Neural cell (in vitro differentiated cells): ENCODE data around the gene HOXA1. TPM values are rescaled to one million over a fixed set of nuclear protein-coding genes. Genes with fewer than 3 reads are reported as not detected.
A peak's percentile ranks its signal among the peaks of the same experiment; 100 is the strongest.

Source experiments
- H2AFZ ChIP-seq: fragments of 200-600, 300-800 bp; sonication (generic), shearing (Covaris generic); 2 replicates; pipeline ENCODE4 v1.6.0; 2014; ENCODE audit warnings: low read depth, mild to moderate bottlenecking, antibody characterized with exemption, low read length, moderate library complexity
- H3F3A ChIP-seq: fragments of 200-600 bp; shearing (Covaris generic); 2 replicates; pipeline ENCODE4 v1.6.1; 2016; ENCODE audit warnings: mild to moderate bottlenecking, moderate library complexity, mixed read lengths, antibody characterized with exemption, low read length; ENCODE audit not compliant: insufficient read depth, poor library complexity, severe bottlenecking
- H3K27ac ChIP-seq: fragments of 200-600, 300-800 bp; sonication (generic), shearing (Covaris generic); 2 replicates; pipeline ENCODE4 v1.5.1; 2014; ENCODE audit warnings: mild to moderate bottlenecking, low read length, moderate library complexity
- H3K27me3 ChIP-seq: fragments of 300-800, 200-600 bp; sonication (generic), shearing (Covaris generic); 2 replicates; pipeline ENCODE4 v1.6.0; 2014; ENCODE audit warnings: mild to moderate bottlenecking, low read depth, low read length, moderate library complexity; ENCODE audit not compliant: insufficient read depth
- H3K36me3 ChIP-seq: fragments of 300-800, 200-600 bp; sonication (generic), shearing (Covaris generic); 2 replicates; pipeline ENCODE4 v1.5.1; 2014; ENCODE audit warnings: mild to moderate bottlenecking, antibody characterized with exemption, low read length, moderate library complexity; ENCODE audit not compliant: insufficient read depth
- H3K4me2 ChIP-seq: fragments of 300-800, 200-600 bp; sonication (generic), shearing (Covaris generic); 2 replicates; pipeline ENCODE4 v1.6.0; 2014; ENCODE audit warnings: mild to moderate bottlenecking, low read length
- H3K4me3 ChIP-seq: fragments of 300-800, 200-600 bp; sonication (generic), shearing (Covaris generic); 2 replicates; pipeline ENCODE4 v1.5.1; 2014; ENCODE audit warnings: mild to moderate bottlenecking, low read length, moderate library complexity
- H3K79me2 ChIP-seq: fragments of 200-600 bp; shearing (Covaris generic); replicated peaks from 2 replicates; pipeline ENCODE4 v1.6.0; 2014; ENCODE audit warnings: mild to moderate bottlenecking, low read length, moderate library complexity; ENCODE audit not compliant: insufficient read depth
- H3K9ac ChIP-seq: fragments of 300-800, 200-600 bp; sonication (generic), shearing (Covaris generic); 2 replicates; pipeline ENCODE4 v1.6.1; 2016; ENCODE audit warnings: mild to moderate bottlenecking, low read length, mixed read lengths
- H3K9me2 ChIP-seq: fragments of 200-600 bp; shearing (Covaris generic); 2 replicates; pipeline ENCODE4 v1.6.1; 2016; ENCODE audit warnings: mild to moderate bottlenecking, low read length, mixed read lengths; ENCODE audit not compliant: insufficient read depth
- H3K9me3 ChIP-seq: fragments of 200-600, 300-800 bp; sonication (generic), shearing (Covaris generic); 2 replicates; pipeline ENCODE4 v1.6.1; 2016; ENCODE audit warnings: mild to moderate bottlenecking, mixed run types, low read length, moderate library complexity, mixed read lengths
- H4K20me1 ChIP-seq: fragments of 200-600 bp; shearing (Covaris generic); 2 replicates; pipeline ENCODE4 v1.6.1; 2016; ENCODE audit warnings: mild to moderate bottlenecking, mixed run types; ENCODE audit not compliant: insufficient read depth
- CTCF ChIP-seq: fragments of 450-650 bp; IDR thresholded peaks from 2 replicates; pipeline ENCODE4 v1.5.1; 2014; ENCODE audit warnings: antibody characterized with exemption, mild to moderate bottlenecking, moderate library complexity; ENCODE audit not compliant: poor library complexity, severe bottlenecking
- EP300 ChIP-seq: fragments of 450-650 bp; conservative IDR thresholded peaks from 2 replicates; pipeline ENCODE4 v1.6.1; 2014; ENCODE audit warnings: antibody characterized with exemption, mild to moderate bottlenecking, moderate library complexity; ENCODE audit not compliant: poor library complexity, severe bottlenecking
- EZH2 ChIP-seq: fragments of 200-600, 300-800 bp; shearing (Covaris generic), sonication (generic); IDR thresholded peaks from 2 replicates; pipeline ENCODE4 v1.6.1; 2014; ENCODE audit warnings: antibody characterized with exemption, low read length, borderline replicate concordance, mild to moderate bottlenecking; ENCODE audit not compliant: insufficient read depth, poor library complexity, severe bottlenecking
- MXI1 ChIP-seq: fragments of 450-650 bp; conservative IDR thresholded peaks from 2 replicates; pipeline ENCODE4 v1.6.1; 2014; ENCODE audit warnings: antibody characterized with exemption, mild to moderate bottlenecking; ENCODE audit not compliant: poor library complexity, severe bottlenecking
- POLR2AphosphoS5 ChIP-seq: IDR thresholded peaks from 2 replicates; pipeline ENCODE4 v1.6.1; 2012
- RAD21 ChIP-seq: fragments of 450-650 bp; conservative IDR thresholded peaks from 2 replicates; pipeline ENCODE4 v1.6.1; 2014; ENCODE audit warnings: antibody characterized with exemption, mild to moderate bottlenecking, moderate library complexity
- SMC3 ChIP-seq: fragments of 450-650 bp; conservative IDR thresholded peaks from 2 replicates; pipeline ENCODE4 v1.6.1; 2014; ENCODE audit warnings: antibody characterized with exemption, mild to moderate bottlenecking, moderate library complexity; ENCODE audit not compliant: poor library complexity
- TAF1 ChIP-seq: IDR thresholded peaks from 2 replicates; pipeline ENCODE4 v1.6.1; 2012; ENCODE audit warnings: low read depth
- polyA plus RNA-seq: library from polyadenylated mRNA; depleted of rRNA; stranded (reverse); fragments of >200 nt; gene quantifications from 2 replicates; pipeline ENCODE4 v1.2.3, GENCODE V29; 2014
- TF ChIP-seq, protein P1 (sequence below): IDR thresholded peaks from 2 replicates; pipeline ENCODE4 v1.6.1; 2012; ENCODE audit warnings: borderline replicate concordance

Gene HOXA1
- polyA plus RNA-seq, 1 donor from 2014 or later: not detected

DNA sequence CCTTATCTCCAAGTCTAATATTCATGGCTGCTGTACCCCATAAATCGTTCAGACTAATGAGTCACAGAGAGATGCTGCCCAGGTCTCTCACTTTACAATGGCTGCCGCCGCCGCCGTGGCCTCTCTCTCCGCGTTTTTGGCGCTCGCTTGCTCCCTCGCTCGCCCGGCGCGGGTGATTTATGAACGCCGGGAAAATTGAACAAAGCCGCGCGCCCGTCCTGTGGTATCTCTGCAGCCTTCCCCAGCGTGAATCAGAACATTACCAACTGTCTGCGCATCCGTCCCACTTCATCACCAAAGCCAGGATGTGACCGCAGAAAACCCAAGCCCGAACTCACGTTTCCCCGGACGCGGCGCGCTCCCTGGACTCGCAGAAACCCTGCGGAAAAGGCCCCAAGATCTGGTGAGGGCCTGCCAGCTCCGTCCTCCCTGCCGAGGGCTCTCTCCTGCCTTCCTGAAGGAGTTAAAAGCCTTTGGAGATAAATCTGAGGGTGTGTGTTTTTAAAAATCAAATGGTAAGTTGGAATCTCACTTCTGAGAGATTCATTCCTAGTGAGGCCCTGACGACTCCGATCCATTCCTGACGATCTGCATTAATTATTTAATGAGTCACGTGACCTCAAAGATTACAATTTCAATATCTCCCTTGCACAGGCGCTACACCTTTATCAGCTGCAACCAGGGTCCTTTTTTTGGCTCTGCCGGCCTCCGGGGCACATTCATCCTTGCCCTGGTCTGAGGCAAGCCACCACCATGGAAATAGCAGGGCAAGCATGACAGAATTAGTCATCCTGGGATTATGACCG, 28.5 kb upstream of the HOXA1 start:
- Histone ChIP-seq H3K9ac (no peak overlapping the region), H3K36me3 (no peaks in the 10 kb centered on the region), H2AFZ (no peak overlapping the region), H3F3A (no peaks in the 10 kb centered on the region), H3K4me3 (no peak overlapping the region), H4K20me1 (no peaks in the 10 kb centered on the region), H3K27ac (no peak overlapping the region), H3K79me2 (no peaks in the 10 kb centered on the region), H3K9me3 (peaks cover 13% of the 10 kb centered on the region), H3K9me2 (no peaks in the 10 kb centered on the region), H3K27me3 (peaks cover 100% of the 10 kb centered on the region), H3K4me2 (no peak overlapping the region)
- TF ChIP-seq EZH2: peak; percentile 42
- TF ChIP-seq TAF1: no peak

- H3K79me2 ChIP-seq: no peaks in the 10 kb centered on the region
- peaks cover 7% of the 10 kb centered on the region for H3K9me3 ChIP-seq
- H3K9ac ChIP-seq: no peak overlapping the region
- H2AFZ ChIP-seq: no peak overlapping the region
- TF ChIP-seq MXI1 (no peak), CTCF (no peak), EP300 (no peak), POLR2AphosphoS5 (no peak), SMC3 (no peak), RAD21 (no peak), TAF1 (no peak), EZH2 (no peak)
- TF ChIP-seq, protein P1, sequence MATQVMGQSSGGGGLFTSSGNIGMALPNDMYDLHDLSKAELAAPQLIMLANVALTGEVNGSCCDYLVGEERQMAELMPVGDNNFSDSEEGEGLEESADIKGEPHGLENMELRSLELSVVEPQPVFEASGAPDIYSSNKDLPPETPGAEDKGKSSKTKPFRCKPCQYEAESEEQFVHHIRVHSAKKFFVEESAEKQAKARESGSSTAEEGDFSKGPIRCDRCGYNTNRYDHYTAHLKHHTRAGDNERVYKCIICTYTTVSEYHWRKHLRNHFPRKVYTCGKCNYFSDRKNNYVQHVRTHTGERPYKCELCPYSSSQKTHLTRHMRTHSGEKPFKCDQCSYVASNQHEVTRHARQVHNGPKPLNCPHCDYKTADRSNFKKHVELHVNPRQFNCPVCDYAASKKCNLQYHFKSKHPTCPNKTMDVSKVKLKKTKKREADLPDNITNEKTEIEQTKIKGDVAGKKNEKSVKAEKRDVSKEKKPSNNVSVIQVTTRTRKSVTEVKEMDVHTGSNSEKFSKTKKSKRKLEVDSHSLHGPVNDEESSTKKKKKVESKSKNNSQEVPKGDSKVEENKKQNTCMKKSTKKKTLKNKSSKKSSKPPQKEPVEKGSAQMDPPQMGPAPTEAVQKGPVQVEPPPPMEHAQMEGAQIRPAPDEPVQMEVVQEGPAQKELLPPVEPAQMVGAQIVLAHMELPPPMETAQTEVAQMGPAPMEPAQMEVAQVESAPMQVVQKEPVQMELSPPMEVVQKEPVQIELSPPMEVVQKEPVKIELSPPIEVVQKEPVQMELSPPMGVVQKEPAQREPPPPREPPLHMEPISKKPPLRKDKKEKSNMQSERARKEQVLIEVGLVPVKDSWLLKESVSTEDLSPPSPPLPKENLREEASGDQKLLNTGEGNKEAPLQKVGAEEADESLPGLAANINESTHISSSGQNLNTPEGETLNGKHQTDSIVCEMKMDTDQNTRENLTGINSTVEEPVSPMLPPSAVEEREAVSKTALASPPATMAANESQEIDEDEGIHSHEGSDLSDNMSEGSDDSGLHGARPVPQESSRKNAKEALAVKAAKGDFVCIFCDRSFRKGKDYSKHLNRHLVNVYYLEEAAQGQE: no peak
- peaks cover 100% of the 10 kb centered on the region for H3K27me3 ChIP-seq
- no peaks in the 10 kb centered on the region for H3K36me3 ChIP-seq
- no peak overlapping the region for H3K4me3 ChIP-seq
- no peaks in the 10 kb centered on the region for H3F3A ChIP-seq
- H3K9me2 ChIP-seq: no peaks in the 10 kb centered on the region
- no peaks in the 10 kb centered on the region for H4K20me1 ChIP-seq
- H3K27ac ChIP-seq: no peak overlapping the region
- no peak overlapping the region for H3K4me2 ChIP-seq
Measured at GRCh38 chr7:27123477-27124053, 27.8 kb upstream of the HOXA1 start.
